Subcutaneous adipose tissue (tissue), 4 donors: ENCODE results near the gene DCUN1D4. TPM values are rescaled to one million over a fixed set of nuclear protein-coding genes. Genes with fewer than 3 reads are reported as not detected.

Experiments used
- CTCF ChIP-seq: fragments of 450-650 bp; IDR thresholded peaks from one replicate; pipeline ENCODE4 v1.5.1; 2016; ENCODE audit warnings: low read depth, mild to moderate bottlenecking, control low read depth, antibody characterized with exemption, moderate library complexity
- total RNA-seq, 4 donors: library from RNA; depleted of rRNA; stranded (reverse); fragments of >200 nt; gene quantifications; one replicate each; pipeline ENCODE4 v1.1.0, GENCODE V29; 2016

Gene DCUN1D4
- total RNA-seq, 4 donors from 2014 or later, result 38.8 to 61.7 (median 42.0) TPM

- TF ChIP-seq CTCF, result no peak
These were observed 100.3 kb downstream of the DCUN1D4 start for GRCh38 chr4:51943221-51943620.

- TF ChIP-seq CTCF, result no peak
These were observed 115.4 kb downstream of the DCUN1D4 start for GRCh38 chr4:51958199-51958968.

GRCh38 chr4:51960486-51960885 lies 117.5 kb downstream of the DCUN1D4 start:
- no peak for TF ChIP-seq CTCF

GRCh38 chr4:51963841-51964517 lies 121.0 kb downstream of the DCUN1D4 start:
- TF ChIP-seq CTCF, result no peak

- no peak for TF ChIP-seq CTCF
These were observed 122.9 kb downstream of the DCUN1D4 start for GRCh38 chr4:51965862-51966261.

Other genes with a start within 250 kb of the DCUN1D4 start
- gene LRRC66, start 177.2 kb downstream of the DCUN1D4 start, total RNA-seq, result 1 to 10 TPM in 1 of 4 donors, under 1 TPM in 2, not detected in 1; 0.16 to 1.3 (median 0.34) TPM
- gene SGCB, start 195.1 kb downstream of the DCUN1D4 start, total RNA-seq, result 10 to 100 TPM; 30.4 to 79.5 (median 39.1) TPM
- gene SPATA18, start 208.2 kb downstream of the DCUN1D4 start, total RNA-seq, result 10 to 100 TPM in 1 of 4 donors, 1 to 10 TPM in 3; 2.4 to 13.7 (median 4.5) TPM